HG03571 (cell line): Measurements from ENCODE around the gene RPS16.
A peak's percentile ranks its signal among the peaks of the same experiment; 100 is the strongest.
"Not testable (repeated sequence)": the region's sequence is repeated elsewhere in the genome, so short reads cannot be mapped to it uniquely, and the experiment has no call there.

Experiments
- ATAC-seq: cut with Tn5 transposase; IDR thresholded peaks from one replicate; pipeline ENCODE4 v1.9.1; 2021; ENCODE audit not compliant: unreplicated experiment

The RPS16 gene

DNA sequence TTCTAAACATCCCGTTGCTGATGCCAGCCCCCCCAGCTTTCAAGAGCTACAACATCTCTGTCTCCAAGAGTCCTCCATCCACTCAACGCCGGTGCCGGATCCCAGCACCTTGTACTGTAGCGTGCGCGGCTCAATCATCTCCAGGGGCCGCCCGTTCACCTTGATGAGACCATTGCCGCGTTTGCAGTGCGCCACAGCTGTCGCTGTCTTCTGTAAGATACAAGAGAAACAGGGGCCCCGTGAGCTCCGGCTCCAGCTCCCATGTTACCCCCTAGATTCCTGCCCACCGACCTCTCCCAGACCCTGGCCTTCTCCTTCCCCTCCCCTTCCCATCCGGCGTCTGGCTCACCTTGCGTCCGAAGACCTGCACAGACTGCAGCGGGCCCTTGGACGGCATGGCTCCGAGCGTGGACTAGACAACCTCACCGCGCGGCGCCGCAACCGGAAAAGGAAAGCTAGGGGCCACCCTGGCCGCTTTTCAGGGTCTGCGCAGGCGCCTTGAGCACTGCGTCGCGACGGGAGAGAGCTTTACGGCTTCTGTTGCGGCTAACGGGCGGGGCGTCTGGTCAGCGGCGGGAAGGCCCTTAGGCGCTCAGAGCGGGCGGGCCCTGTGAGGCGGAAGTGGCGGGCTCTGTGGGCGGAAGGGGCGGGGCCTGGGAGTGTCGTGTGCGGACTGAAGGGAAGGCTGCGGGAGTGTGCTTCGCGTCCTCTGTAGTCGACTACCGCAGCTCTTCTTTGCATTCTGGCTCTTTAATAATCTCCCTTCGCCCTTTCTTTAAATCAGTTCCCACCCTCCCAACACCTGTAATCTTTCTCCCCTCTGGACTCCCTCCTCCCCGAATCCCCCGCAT lies at the start of gene RPS16:
Gene RPS16 (minus strand): TSS at position 451 of the 851 bp plus-strand sequence. CDS start 54 bp downstream, at position 397.
- peak; percentile 57 for ATAC-seq

GRCh38 chr19:39483141-39483540 lies 47.4 kb upstream of the RPS16 start:
- ATAC-seq, result no peak

DNA sequence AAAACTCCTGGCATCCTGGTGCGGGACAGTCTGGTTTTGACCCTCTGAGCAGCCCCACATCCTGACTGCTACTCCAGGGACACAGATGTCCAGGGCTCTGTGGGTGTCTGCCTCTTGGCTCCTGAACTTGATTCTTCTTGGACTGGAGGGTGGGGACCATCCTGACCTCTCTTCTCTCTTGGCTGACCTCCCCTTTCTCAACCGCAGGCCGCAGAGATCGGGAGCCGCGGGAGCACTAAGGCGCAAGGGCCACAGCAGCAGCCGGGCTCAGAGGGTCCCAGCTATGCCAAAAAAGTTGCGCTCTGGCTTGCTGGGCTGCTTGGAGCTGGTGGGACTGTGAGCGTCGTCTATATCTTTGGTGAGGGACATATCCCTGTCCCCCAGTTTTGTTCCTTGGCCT lies 45.9 kb upstream of the RPS16 start:
- no peak for ATAC-seq

- ATAC-seq, result no peak
Observed at GRCh38 chr19:39481229-39481545, 45.4 kb upstream of the RPS16 start.

DNA sequence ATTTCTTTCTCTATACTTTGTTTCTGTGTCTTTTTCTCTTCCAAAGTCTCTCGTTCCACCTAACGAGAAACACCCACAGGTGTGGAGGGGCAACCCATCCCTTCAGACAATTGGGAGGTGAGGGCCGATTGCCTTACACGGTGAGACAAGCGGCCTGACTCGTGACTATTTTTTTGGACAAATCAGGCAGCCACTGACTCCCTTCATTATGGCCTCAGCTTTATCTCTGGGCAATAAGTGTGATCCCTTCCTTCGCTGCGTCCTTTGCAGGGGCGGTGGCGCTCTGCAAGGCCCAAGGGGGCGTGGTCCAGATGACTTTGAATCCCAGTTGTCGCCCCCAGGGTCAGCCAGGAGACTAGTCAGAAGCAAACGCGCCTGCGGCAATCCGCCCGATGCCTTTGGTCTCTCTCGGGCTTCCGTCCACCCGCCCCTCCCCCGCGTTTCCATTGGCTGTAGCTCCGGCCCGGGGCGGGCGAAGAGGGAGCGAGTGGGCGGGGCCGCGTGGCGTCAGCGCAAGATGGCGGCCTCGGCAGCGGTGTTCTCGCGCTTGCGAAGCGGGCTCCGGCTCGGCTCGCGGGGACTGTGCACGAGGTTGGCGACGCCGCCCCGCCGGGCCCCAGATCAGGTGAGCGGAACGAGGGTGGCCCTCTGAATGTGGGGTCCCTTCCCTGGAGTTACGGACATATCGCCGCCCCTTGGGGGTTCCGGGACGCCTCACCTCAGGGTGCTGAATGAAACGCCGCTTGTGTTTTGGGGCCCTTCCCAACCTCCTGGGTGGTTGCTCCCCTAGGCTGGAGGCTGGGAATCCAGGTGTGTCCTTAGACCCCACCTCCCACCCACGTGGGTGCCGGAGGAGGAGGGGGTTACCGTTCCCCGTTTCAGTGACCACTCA lies 44.8 kb upstream of the RPS16 start, which contains the start of gene TIMM50:
Gene TIMM50 (plus strand): TSS at position 502 of the 892 bp plus-strand sequence. CDS start 16 bp downstream, at position 518.
- peak; percentile 81 for ATAC-seq

DNA sequence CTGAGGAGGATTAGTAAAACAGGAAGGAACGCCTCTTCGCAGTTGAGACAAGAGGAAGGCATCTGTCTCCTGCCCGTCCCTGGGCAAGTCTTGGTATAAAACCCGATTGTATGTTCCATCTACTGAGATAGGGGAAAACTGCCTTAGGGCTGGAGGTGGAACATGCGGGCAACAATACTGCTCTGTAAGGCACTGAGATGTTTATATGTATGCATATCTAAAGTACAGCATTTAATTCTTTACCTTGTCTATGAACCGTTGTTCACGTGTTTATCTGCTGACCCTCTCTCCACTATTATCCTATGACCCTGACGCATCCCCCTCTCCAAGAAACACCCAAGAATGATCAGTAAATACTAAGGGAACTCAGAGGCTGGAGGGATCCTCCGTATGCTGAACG lies 44.2 kb upstream of the RPS16 start:
- ATAC-seq, result no peak

GRCh38 chr19:39479319-39479801 lies 43.6 kb upstream of the RPS16 start:
- not testable (repeated sequence) for ATAC-seq

GRCh38 chr19:39475748-39476147 lies 40.0 kb upstream of the RPS16 start:
- ATAC-seq, result no peak

DNA sequence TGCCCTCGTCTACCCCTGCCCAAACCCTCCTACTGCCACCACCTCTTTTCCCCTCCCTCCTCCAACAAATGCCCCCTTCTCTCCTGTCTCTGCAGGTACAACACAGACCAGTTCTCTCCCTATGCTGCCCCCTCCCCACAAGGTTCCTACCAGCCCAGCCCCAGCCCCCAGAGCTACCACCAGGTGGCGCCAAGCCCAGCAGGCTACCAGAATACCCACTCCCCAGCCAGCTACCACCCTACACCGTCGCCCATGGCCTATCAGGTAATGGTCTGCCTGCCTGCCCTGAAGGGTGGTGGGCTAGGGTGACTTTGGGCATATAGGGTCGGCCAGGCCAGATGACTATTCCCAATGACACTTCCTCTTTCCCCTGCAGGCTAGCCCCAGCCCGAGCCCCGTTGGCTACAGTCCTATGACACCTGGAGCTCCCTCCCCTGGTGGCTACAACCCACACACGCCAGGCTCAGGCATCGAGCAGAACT lies 38.4 kb upstream of the RPS16 start:
- ATAC-seq, result no peak

DNA sequence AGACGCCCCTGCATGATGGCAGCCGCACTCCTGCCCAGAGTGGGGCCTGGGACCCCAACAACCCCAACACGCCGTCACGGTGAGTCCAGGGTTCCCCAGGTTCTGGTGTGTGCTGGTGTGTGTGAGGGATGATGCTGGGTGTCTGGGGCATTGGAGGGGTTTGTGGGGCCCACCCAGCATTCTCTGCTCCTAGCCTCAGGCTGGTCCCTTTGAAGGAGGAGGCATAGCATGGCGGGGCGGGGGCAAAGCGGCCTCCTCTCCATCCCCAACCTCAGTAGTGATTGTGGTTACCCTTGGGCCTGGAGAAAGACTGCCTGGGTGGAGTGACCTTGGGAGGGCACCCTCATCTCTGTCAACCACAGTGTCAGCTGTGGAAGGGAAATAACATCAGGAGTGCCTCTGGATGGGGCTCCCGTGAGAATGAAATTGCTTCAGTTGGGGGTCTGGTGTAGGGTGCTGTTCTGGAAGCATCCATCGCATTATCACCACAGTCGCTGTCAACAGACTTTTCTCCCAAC lies 37.8 kb upstream of the RPS16 start:
- no peak for ATAC-seq

DNA sequence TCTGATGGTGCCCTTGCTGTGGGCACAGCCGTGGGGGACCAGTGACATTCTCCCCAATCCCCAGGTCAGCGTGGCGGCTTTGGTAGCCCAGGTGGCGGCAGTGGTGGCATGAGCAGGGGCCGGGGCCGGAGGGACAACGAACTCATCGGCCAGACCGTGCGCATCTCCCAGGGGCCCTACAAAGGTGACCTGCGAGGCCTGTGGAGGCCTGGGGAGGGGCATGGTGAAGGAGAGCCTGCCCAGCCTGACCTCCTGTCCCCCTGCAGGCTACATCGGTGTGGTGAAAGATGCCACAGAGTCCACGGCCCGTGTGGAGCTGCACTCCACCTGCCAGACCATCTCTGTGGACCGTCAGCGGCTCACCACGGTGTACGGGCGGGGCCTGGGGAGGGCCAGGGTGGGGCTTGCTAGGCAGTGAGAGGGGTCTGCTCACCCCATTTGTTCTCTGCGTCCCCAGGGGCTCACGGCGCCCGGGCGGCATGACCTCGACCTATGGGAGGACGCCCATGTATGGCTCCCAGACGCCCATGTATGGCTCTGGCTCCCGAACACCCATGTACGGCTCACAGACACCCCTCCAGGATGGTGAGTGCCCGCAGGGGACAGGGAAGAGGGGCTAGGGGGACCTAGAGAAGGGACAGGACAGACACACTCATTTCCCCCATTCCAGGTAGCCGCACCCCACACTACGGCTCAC lies 37.1 kb upstream of the RPS16 start:
- ATAC-seq, result no peak

DNA sequence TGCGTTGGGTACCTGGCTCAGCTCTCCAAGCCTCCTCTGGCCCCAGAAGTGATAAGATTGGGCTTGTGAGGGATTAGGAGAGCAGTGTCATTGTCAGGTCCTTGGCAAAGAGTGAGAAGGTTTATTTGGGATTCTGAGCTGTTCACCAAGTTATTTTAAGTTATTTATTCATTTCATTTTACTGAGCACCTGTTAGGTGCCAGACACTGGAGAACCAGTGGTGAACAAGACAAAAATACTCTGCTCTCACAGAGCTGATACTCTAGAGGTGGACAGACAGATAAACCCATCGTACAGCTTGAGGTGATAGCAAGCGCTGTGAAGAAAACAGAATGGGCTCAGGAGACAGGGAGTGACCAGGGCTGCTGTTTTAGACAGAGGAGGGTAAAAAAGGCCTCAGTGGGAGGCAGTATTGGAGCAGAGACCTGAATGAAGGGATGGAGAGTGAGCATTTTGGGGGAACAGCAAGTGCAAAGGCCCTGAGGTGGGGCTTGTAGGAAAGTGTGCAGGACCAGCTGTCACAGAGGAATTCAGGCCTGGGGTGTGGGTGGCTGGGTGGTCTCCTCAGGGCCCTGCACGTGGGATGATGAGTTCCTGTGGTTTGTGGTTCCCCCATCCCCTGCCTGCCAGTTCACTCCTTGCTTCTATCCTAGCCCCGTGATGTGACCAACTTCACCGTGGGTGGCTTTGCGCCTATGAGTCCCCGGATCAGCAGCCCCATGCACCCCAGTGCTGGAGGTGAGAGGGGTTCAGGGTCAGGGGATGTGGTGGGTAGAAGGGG lies 36.2 kb upstream of the RPS16 start:
- no peak for ATAC-seq

DNA sequence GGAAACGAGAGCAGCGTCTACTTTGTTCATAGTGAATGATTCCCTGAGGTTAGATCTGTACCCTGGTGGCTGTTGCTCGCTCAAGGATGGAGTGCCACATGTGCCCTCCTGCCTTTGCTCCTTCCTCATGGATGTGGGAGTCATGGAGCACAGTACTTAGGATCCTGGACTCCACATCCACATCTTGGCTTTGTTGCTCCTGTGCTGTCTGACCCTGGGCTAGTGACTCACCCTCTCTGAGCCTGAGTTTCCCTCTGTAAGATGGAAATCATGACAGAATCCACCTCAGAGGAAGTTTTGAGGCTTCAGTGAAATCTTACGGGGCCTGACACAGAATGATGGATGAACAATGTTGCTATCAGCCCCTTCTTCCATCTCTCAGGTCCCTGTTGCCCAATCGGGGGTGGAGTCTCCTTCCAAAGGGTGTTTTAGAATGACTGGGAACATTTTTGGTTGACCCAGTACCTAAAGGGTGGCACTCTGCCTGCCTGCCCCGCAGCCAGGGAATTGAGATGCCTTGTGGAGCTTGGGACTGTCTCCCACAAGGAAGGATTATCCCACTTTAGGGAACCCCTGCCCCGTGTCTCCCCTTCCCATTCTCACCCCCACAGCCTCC lies 35.1 kb upstream of the RPS16 start:
- ATAC-seq, result no peak

- ATAC-seq, result no peak
Observed at GRCh38 chr19:39469567-39469966, 33.8 kb upstream of the RPS16 start.

DNA sequence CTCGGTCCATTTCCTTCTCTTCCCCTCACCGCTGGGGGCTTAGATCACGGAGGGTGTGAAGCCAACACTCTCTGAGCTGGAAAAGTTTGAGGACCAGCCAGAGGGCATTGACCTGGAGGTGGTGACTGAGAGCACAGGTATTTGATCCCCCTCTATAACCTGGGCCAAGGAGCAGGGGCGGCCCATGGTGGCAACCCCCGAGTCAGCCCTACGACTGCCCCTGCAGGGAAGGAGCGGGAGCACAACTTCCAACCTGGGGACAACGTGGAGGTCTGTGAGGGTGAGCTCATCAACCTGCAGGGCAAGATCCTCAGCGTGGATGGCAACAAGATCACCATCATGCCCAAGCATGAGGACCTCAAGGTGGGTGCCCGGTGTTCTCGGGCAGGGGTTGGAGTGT lies 33.3 kb upstream of the RPS16 start:
- no peak for ATAC-seq

- ATAC-seq, result no peak
Observed at GRCh38 chr19:39467941-39468340, 32.2 kb upstream of the RPS16 start.

- ATAC-seq, result no peak
Observed at GRCh38 chr19:39465956-39466747, 30.4 kb upstream of the RPS16 start.

DNA sequence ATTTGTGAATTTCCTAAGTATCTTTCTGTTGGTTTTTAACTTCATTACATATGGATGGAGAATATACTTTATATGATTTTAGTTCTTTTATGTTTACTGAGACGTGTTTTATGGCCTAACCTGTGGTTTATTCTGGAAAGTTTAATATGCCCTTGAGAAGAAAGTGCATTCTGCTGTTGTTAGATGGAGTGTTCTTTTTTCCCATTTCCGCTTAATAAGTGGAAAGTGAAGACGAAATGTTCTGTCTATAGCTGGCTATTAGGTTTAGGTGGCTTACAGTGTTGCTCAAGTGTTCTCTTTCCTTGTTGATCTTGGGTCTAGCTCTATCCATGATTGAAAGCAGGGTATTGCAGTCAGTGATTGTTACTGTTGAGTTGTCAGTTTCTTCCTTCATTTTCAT lies 27.7 kb upstream of the RPS16 start:
- no peak for ATAC-seq

DNA sequence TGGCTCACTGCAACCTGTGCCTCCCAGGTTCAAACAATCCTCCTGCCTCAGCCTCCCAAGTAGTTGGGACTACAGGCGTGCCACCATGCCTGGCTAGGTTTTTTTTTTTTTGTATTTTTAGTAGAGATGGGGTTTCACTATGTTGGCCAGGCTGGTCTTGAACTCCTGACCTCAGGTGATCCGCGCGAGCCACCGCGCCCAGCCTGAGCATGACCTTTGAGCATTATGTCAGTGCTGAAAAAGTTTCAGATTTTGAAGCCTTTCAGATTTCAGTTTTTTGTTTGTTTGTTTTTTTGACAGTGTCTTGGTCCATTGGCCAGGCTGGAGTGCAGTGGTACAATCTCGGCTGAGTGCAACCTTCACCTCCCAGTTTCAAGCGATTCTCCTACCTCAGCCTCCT lies 15.5 kb upstream of the RPS16 start:
- not testable (repeated sequence) for ATAC-seq
